Measurements from ENCODE around the gene HSPB8. TPM values are rescaled to one million over a fixed set of nuclear protein-coding genes. Genes with fewer than 3 reads are reported as not detected.

Gene HSPB8
- total RNA-seq, 1 donor from 2014 or later: 94.5 TPM

DNA sequence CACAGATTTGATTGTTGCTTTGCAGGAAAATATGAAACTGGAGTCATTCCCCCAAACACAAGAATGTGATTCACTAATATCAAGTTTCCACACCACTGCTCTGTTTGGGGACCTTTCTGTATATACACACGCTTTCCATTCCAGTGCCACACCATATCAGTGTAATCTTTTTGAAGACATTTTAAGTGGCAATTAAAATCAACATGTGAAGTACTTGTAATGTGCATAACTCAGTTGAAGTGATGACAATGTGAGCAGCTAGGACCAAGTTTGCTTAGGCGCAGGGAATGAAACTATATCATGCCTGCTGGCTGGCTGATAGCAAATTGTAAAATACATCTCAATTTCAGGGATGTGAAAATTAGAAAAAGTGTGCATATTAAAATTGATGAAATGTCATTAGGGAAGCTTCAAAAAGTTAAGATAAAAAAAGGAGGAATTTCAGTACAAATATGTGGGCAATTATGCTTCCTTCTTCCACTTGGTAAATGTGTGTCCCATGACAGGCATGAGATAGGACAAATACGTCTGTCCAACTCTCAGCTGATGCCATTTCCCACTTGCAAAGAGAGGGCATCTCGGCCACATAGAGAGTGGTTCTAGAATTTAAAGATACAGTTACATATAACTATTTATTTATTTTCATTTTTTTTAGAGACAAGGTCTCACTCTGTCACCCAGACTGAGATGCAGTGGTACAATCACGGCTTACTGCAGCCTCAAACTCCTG, 43.7 kb downstream of the HSPB8 start:
- Histone ChIP-seq H3K4me1 (ENCODE audit: control insufficient read depth in 3 of 3, insufficient read depth in 3 of 3, low read length in 3 of 3) (peaks cover 0 to 11% (median 4%) of the 10 kb centered on the region in 3 donors), H3K27me3 (ENCODE audit: control insufficient read depth in 3 of 3, insufficient read depth in 3 of 3, low read length in 3 of 3) (no peaks in the 10 kb centered on the region), H3K9ac (ENCODE audit: low read depth in 1 of 3, low read length in 3 of 3) (no peak overlapping the region), H3K4me3 (ENCODE audit: low read length in 3 of 3) (no peak overlapping the region), H3K36me3 (ENCODE audit: control insufficient read depth in 3 of 3, insufficient read depth in 3 of 3, low read length in 3 of 3) (no peaks in the 10 kb centered on the region), H3K9me3 (ENCODE audit: control insufficient read depth in 3 of 3, low read length in 3 of 3) (no peaks in the 10 kb centered on the region), H3K27ac (ENCODE audit: low read depth, low read length) (no peak overlapping the region)

GRCh38 chr12:119225454-119225853, 46.7 kb downstream of the HSPB8 start:
- Histone ChIP-seq H3K36me3 (ENCODE audit: control insufficient read depth in 3 of 3, insufficient read depth in 3 of 3, low read length in 3 of 3) (no peaks in the 10 kb centered on the region), H3K4me3 (ENCODE audit: low read length in 3 of 3) (peak overlapping the region in 2 of 3 donors; percentile 4 to 5), H3K9ac (ENCODE audit: low read depth in 1 of 3, low read length in 3 of 3) (peak overlapping the region in 1 of 3 donors; percentile 27), H3K27ac (ENCODE audit: low read depth, low read length) (no peak overlapping the region), H3K4me1 (ENCODE audit: control insufficient read depth in 3 of 3, insufficient read depth in 3 of 3, low read length in 3 of 3) (peaks cover 0 to 11% (median 4%) of the 10 kb centered on the region in 3 donors), H3K9me3 (ENCODE audit: control insufficient read depth in 3 of 3, low read length in 3 of 3) (no peaks in the 10 kb centered on the region), H3K27me3 (ENCODE audit: control insufficient read depth in 3 of 3, insufficient read depth in 3 of 3, low read length in 3 of 3) (no peaks in the 10 kb centered on the region)

- no peak overlapping the region for H3K4me3 ChIP-seq (ENCODE audit: low read length in 3 of 3)
- peaks cover 0 to 11% (median 4%) of the 10 kb centered on the region in 3 donors for H3K4me1 ChIP-seq (ENCODE audit: control insufficient read depth in 3 of 3, insufficient read depth in 3 of 3, low read length in 3 of 3)
- H3K9ac ChIP-seq (ENCODE audit: low read depth in 1 of 3, low read length in 3 of 3): no peak overlapping the region
- no peaks in the 10 kb centered on the region for H3K36me3 ChIP-seq (ENCODE audit: control insufficient read depth in 3 of 3, insufficient read depth in 3 of 3, low read length in 3 of 3)
- no peak overlapping the region for H3K27ac ChIP-seq (ENCODE audit: low read depth, low read length)
- no peaks in the 10 kb centered on the region for H3K9me3 ChIP-seq (ENCODE audit: control insufficient read depth in 3 of 3, low read length in 3 of 3)
- H3K27me3 ChIP-seq (ENCODE audit: control insufficient read depth in 3 of 3, insufficient read depth in 3 of 3, low read length in 3 of 3): no peaks in the 10 kb centered on the region
Observed at GRCh38 chr12:119227292-119227691, 48.6 kb downstream of the HSPB8 start.

DNA sequence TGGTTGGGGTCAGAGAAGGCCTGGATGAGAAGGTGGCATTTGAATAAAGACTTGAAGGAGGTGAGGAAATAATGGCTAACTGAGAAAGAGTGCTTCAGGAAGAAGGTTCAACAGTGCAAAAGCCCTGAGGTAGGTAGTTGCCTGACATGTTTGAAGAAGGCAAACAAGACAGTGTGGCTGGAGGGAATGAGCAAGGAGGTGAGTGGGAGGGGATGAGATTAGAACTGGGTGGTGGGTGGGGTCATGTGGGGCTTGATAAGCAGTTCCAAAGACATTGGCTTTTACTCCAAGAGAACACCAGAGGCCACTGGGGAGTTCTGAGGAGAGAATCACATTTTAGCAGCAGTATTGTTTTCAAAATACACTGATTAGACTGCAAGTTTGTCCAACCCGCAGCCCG, 50.5 kb downstream of the HSPB8 start:
- Histone ChIP-seq H3K27me3 (ENCODE audit: control insufficient read depth in 3 of 3, insufficient read depth in 3 of 3, low read length in 3 of 3) (no peaks in the 10 kb centered on the region), H3K9ac (ENCODE audit: low read depth in 1 of 3, low read length in 3 of 3) (no peak overlapping the region), H3K9me3 (ENCODE audit: control insufficient read depth in 3 of 3, low read length in 3 of 3) (no peaks in the 10 kb centered on the region), H3K27ac (ENCODE audit: low read depth, low read length) (no peak overlapping the region), H3K4me3 (ENCODE audit: low read length in 3 of 3) (no peak overlapping the region), H3K36me3 (ENCODE audit: control insufficient read depth in 3 of 3, insufficient read depth in 3 of 3, low read length in 3 of 3) (no peaks in the 10 kb centered on the region), H3K4me1 (ENCODE audit: control insufficient read depth in 3 of 3, insufficient read depth in 3 of 3, low read length in 3 of 3) (peaks cover 0 to 11% (median 4%) of the 10 kb centered on the region in 3 donors)

DNA sequence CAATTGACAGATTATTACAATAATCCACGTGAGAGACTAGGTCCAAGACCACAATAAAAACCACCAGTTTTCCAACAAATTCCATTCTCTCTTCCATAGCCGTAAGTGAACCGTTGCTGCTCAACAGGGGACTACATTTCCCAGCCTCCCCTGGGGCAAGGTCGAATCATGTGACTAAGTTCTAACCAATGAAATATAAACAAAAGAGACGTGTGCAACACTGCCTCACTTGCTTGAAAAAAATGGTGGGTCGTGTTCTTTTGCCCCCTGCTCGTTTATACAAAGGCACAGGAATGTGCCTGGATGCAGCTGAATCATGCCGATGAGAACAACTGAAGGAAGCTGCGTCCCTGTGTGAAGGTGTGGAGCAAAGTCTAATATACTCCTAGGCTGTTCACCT, 51.1 kb downstream of the HSPB8 start:
- Histone ChIP-seq H3K4me1 (ENCODE audit: control insufficient read depth in 3 of 3, insufficient read depth in 3 of 3, low read length in 3 of 3) (peaks cover 0 to 11% (median 4%) of the 10 kb centered on the region in 3 donors), H3K9me3 (ENCODE audit: control insufficient read depth in 3 of 3, low read length in 3 of 3) (no peaks in the 10 kb centered on the region), H3K9ac (ENCODE audit: low read depth in 1 of 3, low read length in 3 of 3) (peak overlapping the region in 1 of 3 donors; percentile 47), H3K36me3 (ENCODE audit: control insufficient read depth in 3 of 3, insufficient read depth in 3 of 3, low read length in 3 of 3) (no peaks in the 10 kb centered on the region), H3K27ac (ENCODE audit: low read depth, low read length) (no peak overlapping the region), H3K4me3 (ENCODE audit: low read length in 3 of 3) (peak overlapping the region; percentile 38 to 77 (median 53)), H3K27me3 (ENCODE audit: control insufficient read depth in 3 of 3, insufficient read depth in 3 of 3, low read length in 3 of 3) (no peaks in the 10 kb centered on the region)

- Histone ChIP-seq H3K4me3 (ENCODE audit: low read length in 3 of 3) (no peak overlapping the region), H3K36me3 (ENCODE audit: control insufficient read depth in 3 of 3, insufficient read depth in 3 of 3, low read length in 3 of 3) (no peaks in the 10 kb centered on the region), H3K9me3 (ENCODE audit: control insufficient read depth in 3 of 3, low read length in 3 of 3) (no peaks in the 10 kb centered on the region), H3K27me3 (ENCODE audit: control insufficient read depth in 3 of 3, insufficient read depth in 3 of 3, low read length in 3 of 3) (no peaks in the 10 kb centered on the region), H3K9ac (ENCODE audit: low read depth in 1 of 3, low read length in 3 of 3) (no peak overlapping the region), H3K27ac (ENCODE audit: low read depth, low read length) (no peak overlapping the region), H3K4me1 (ENCODE audit: control insufficient read depth in 3 of 3, insufficient read depth in 3 of 3, low read length in 3 of 3) (peaks cover 0 to under 1% (median 0%) of the 10 kb centered on the region in 3 donors)
Observed at GRCh38 chr12:119230807-119231206, 52.1 kb downstream of the HSPB8 start.

- no peaks in the 10 kb centered on the region for H3K27me3 ChIP-seq (ENCODE audit: control insufficient read depth in 3 of 3, insufficient read depth in 3 of 3, low read length in 3 of 3)
Observed at GRCh38 chr12:119231774-119232173, 53.0 kb downstream of the HSPB8 start.

GRCh38 chr12:119235197-119235751, 56.5 kb downstream of the HSPB8 start:
- H3K9ac ChIP-seq (ENCODE audit: low read depth in 1 of 3, low read length in 3 of 3): no peak overlapping the region
- H3K4me1 ChIP-seq (ENCODE audit: control insufficient read depth in 3 of 3, insufficient read depth in 3 of 3, low read length in 3 of 3): no peaks in the 10 kb centered on the region
- H3K9me3 ChIP-seq (ENCODE audit: control insufficient read depth in 3 of 3, low read length in 3 of 3): no peaks in the 10 kb centered on the region
- no peaks in the 10 kb centered on the region for H3K36me3 ChIP-seq (ENCODE audit: control insufficient read depth in 3 of 3, insufficient read depth in 3 of 3, low read length in 3 of 3)
- no peaks in the 10 kb centered on the region for H3K27me3 ChIP-seq (ENCODE audit: control insufficient read depth in 3 of 3, insufficient read depth in 3 of 3, low read length in 3 of 3)
- H3K4me3 ChIP-seq (ENCODE audit: low read length in 3 of 3): no peak overlapping the region
- H3K27ac ChIP-seq (ENCODE audit: low read depth, low read length): no peak overlapping the region

More at GRCh38 chr12:119231774-119232173, 53.0 kb downstream of the HSPB8 start:
- Histone ChIP-seq H3K4me1 (ENCODE audit: control insufficient read depth in 3 of 3, insufficient read depth in 3 of 3, low read length in 3 of 3) (no peaks in the 10 kb centered on the region), H3K9ac (ENCODE audit: low read depth in 1 of 3, low read length in 3 of 3) (no peak overlapping the region), H3K9me3 (ENCODE audit: control insufficient read depth in 3 of 3, low read length in 3 of 3) (no peaks in the 10 kb centered on the region), H3K4me3 (ENCODE audit: low read length in 3 of 3) (no peak overlapping the region), H3K27ac (ENCODE audit: low read depth, low read length) (no peak overlapping the region), H3K36me3 (ENCODE audit: control insufficient read depth in 3 of 3, insufficient read depth in 3 of 3, low read length in 3 of 3) (no peaks in the 10 kb centered on the region)

- no peak overlapping the region for H3K27ac ChIP-seq (ENCODE audit: low read depth, low read length)
- no peaks in the 10 kb centered on the region for H3K27me3 ChIP-seq (ENCODE audit: control insufficient read depth in 3 of 3, insufficient read depth in 3 of 3, low read length in 3 of 3)
- no peaks in the 10 kb centered on the region for H3K36me3 ChIP-seq (ENCODE audit: control insufficient read depth in 3 of 3, insufficient read depth in 3 of 3, low read length in 3 of 3)
- no peak overlapping the region for H3K4me3 ChIP-seq (ENCODE audit: low read length in 3 of 3)
- H3K9me3 ChIP-seq (ENCODE audit: control insufficient read depth in 3 of 3, low read length in 3 of 3): no peaks in the 10 kb centered on the region
- no peaks in the 10 kb centered on the region for H3K4me1 ChIP-seq (ENCODE audit: control insufficient read depth in 3 of 3, insufficient read depth in 3 of 3, low read length in 3 of 3)
- H3K9ac ChIP-seq (ENCODE audit: low read depth in 1 of 3, low read length in 3 of 3): no peak overlapping the region
Observed at GRCh38 chr12:119236372-119236771, 57.6 kb downstream of the HSPB8 start.

GRCh38 chr12:119239040-119239439, 60.3 kb downstream of the HSPB8 start:
- H3K27ac ChIP-seq (ENCODE audit: low read depth, low read length): no peak overlapping the region
- H3K4me1 ChIP-seq (ENCODE audit: control insufficient read depth in 3 of 3, insufficient read depth in 3 of 3, low read length in 3 of 3): no peaks in the 10 kb centered on the region
- H3K9me3 ChIP-seq (ENCODE audit: control insufficient read depth in 3 of 3, low read length in 3 of 3): no peaks in the 10 kb centered on the region
- H3K4me3 ChIP-seq (ENCODE audit: low read length in 3 of 3): no peak overlapping the region
- H3K36me3 ChIP-seq (ENCODE audit: control insufficient read depth in 3 of 3, insufficient read depth in 3 of 3, low read length in 3 of 3): no peaks in the 10 kb centered on the region
- no peaks in the 10 kb centered on the region for H3K27me3 ChIP-seq (ENCODE audit: control insufficient read depth in 3 of 3, insufficient read depth in 3 of 3, low read length in 3 of 3)
- no peak overlapping the region for H3K9ac ChIP-seq (ENCODE audit: low read depth in 1 of 3, low read length in 3 of 3)

Measured in skeletal muscle tissue (tissue), 4 donors.